ENCODE data around the gene MOGAT1. TPM values are rescaled to one million over a fixed set of nuclear protein-coding genes. Genes with fewer than 3 reads are reported as not detected.

MOGAT1 gene
- total RNA-seq, 1 experiment from 2014 or later = 0.22 TPM

DNA sequence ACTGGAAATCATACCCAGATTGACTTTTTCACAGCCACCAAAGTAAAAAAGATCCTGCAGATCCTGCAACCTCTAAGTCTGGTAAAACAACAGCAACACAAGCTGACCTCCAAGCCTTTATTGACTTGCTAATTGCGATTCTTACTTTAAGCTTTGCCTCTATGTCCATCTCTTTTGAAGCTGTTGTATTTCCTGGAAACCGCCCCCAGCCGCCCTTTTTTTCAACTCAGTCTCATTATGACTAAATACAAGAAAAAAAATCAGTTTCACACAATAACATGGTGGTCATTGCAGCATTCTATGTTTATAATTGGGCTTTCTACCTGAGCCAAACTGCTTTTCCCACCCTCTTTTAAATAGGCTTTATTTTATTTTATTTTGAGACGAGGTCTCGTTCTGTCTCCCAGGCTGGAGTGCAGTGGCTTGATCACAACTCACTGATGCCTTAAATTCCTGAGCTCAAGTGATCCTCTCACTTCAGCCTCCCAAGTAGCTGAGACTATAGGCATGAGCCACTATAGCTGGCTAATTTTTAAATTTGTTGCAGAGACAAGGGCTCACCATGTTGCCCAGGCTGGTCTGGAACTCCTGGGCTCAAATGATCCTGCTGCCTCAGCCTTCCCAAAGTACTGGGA lies 76.2 kb downstream of the MOGAT1 start (continued):
- TF ChIP-seq TCF7L2 (IDR thresholded peaks at IDR 0.05; ENCODE audit: borderline replicate concordance, extremely low read depth, insufficient read depth, insufficient read length) (no peak), YY1 (IDR thresholded peaks at IDR 0.05; ENCODE audit: extremely low read depth, insufficient replicate concordance, low read depth, low read length) (no peak), ELF1 (IDR thresholded peaks at IDR 0.05; ENCODE audit: borderline replicate concordance, low read depth) (no peak), POLR2A (IDR thresholded peaks at IDR 0.05; ENCODE audit: borderline replicate concordance, extremely low read depth, insufficient read depth, insufficient read length) (no peak), ZNF274 (IDR thresholded peaks at IDR 0.05; ENCODE audit: low read depth, low read length) (no peak)

DNA sequence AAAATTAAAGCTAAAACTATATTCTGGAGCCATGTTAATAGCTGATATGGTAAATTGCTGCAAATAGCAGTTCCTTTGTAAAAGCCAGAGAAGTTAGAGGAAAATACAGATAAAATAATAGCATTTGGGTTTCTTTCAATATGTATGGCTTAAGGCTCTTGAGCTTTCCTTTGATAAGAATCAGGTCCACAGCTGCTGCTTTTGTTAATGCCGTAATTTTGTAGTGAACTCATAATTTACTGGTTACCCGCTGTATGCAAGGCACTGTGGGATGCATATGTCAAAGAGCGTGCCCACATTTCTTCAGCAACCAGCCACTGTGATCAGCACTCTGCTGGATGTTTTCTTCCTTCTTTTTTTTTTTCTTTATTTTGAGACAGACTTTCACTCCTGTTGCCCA lies 79.1 kb downstream of the MOGAT1 start:
- RAD21 ChIA-PET (ENCODE audit: low non-redundant PET in 1 of 2, low total read pairs in 2 of 2, uncharacterized antibody in 2 of 2, unreplicated experiment in 2 of 2) = no interaction called here
- POLR2A ChIA-PET = no interaction called here
- intact Hi-C loops (cut with micrococcal nuclease) = no loop called here

DNA sequence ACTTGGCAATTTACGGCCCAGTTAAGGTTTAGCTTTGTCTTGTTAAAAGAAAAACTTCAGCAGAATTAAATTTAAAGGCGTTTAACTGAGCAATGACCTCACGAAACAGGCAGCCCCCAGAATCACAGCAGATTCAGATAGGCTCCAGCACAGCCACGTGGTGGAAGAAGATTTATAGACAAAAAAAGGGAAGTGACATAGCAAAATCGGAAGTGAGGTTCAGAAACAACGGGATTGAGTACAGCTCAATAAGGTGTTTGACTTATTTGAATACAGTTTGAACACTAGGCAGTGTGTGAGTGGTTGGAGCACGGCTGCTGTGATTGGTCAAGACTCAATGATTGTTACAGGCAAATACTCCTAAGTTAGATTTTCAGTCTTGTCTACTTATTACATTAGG lies 79.8 kb downstream of the MOGAT1 start:
- ATAC-seq = no peak
- no peaks in the 10 kb centered on the region for H3K79me2 ChIP-seq (ENCODE audit: insufficient read depth, low read length)
- no peaks in the 10 kb centered on the region for H3K27me3 ChIP-seq (ENCODE audit: insufficient read depth, low read length)
- H2AFZ ChIP-seq (ENCODE audit: low read depth, low read length, poor library complexity, severe bottlenecking) = no peak overlapping the region
- no peak for DNase-seq (ENCODE audit: low read depth, low spot score)
- RAD21 ChIA-PET (ENCODE audit: low non-redundant PET in 1 of 2, low total read pairs in 2 of 2, uncharacterized antibody in 2 of 2, unreplicated experiment in 2 of 2) = no interaction called here
- H3K4me1 ChIP-seq (ENCODE audit: control insufficient read depth in 1 of 2, insufficient read depth in 2 of 2, low read length in 2 of 2) = peaks cover 0 to 3% of the 10 kb centered on the region in 2 experiments; a peak in 1 of 4 replicates
- POLR2A ChIA-PET = no interaction called here
- no peaks in the 10 kb centered on the region for H3K36me3 ChIP-seq (ENCODE audit: control insufficient read depth in 1 of 2, insufficient read depth in 2 of 2, low read length in 2 of 2)
- no peaks in the 10 kb centered on the region for H3K9me2 ChIP-seq (ENCODE audit: insufficient read depth)
- H3K4me2 ChIP-seq (ENCODE audit: low read length) = no peak overlapping the region
- intact Hi-C loops (cut with micrococcal nuclease) = no loop called here
- no peak for TF ChIP-seq SIN3A (IDR thresholded peaks at IDR 0.05; ENCODE audit: low read depth)
- TF ChIP-seq POLR2AphosphoS5 (IDR thresholded peaks at IDR 0.05; ENCODE audit: low read depth, low read length) = no peak
- TF ChIP-seq EZH2phosphoT487 (IDR thresholded peaks at IDR 0.05; ENCODE audit: borderline replicate concordance) = no peak
- TF ChIP-seq EZH2 (IDR thresholded peaks at IDR 0.05) = no peak
- no peak for TF ChIP-seq EGR1 (IDR thresholded peaks at IDR 0.05; ENCODE audit: low read depth)
- TF ChIP-seq, protein P1, sequence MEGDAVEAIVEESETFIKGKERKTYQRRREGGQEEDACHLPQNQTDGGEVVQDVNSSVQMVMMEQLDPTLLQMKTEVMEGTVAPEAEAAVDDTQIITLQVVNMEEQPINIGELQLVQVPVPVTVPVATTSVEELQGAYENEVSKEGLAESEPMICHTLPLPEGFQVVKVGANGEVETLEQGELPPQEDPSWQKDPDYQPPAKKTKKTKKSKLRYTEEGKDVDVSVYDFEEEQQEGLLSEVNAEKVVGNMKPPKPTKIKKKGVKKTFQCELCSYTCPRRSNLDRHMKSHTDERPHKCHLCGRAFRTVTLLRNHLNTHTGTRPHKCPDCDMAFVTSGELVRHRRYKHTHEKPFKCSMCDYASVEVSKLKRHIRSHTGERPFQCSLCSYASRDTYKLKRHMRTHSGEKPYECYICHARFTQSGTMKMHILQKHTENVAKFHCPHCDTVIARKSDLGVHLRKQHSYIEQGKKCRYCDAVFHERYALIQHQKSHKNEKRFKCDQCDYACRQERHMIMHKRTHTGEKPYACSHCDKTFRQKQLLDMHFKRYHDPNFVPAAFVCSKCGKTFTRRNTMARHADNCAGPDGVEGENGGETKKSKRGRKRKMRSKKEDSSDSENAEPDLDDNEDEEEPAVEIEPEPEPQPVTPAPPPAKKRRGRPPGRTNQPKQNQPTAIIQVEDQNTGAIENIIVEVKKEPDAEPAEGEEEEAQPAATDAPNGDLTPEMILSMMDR (IDR thresholded peaks at IDR 0.05 in 2 of 3, conservative IDR thresholded peaks at IDR 0.05 in 1 of 3; ENCODE audit: borderline replicate concordance in 1 of 3, insufficient read depth in 1 of 3, low read depth in 2 of 3, low read length in 2 of 3) = no peak
- TF ChIP-seq FOSL1 (IDR thresholded peaks at IDR 0.05; ENCODE audit: low read depth) = no peak
- no peak for TF ChIP-seq RAD21 (IDR thresholded peaks at IDR 0.05; ENCODE audit: low read depth)
- no peak overlapping the region for H3K9ac ChIP-seq (ENCODE audit: low read length)
- CTCF ChIA-PET = no interaction called here
- H3K4me3 ChIP-seq (replicated peaks in 1 of 2; ENCODE audit: low read depth in 1 of 2, low read length in 2 of 2) = no peak overlapping the region
- BruUV-seq (replicated peaks) = no TSS peak
- H3K9me3 ChIP-seq (ENCODE audit: control insufficient read depth in 1 of 2, insufficient read depth in 1 of 2, low read depth in 1 of 2, low read length in 2 of 2) = no peaks in the 10 kb centered on the region
- H3K27ac ChIP-seq (ENCODE audit: low read depth, low read length) = no peak overlapping the region
- H4K20me1 ChIP-seq (ENCODE audit: insufficient read depth) = no peaks in the 10 kb centered on the region

More for the DNA sequence above, 79.1 kb downstream of the MOGAT1 start:
- CTCF ChIA-PET = interaction anchor here (1.4 kb wide), 1 partner anchor 42 kb away, joined by 3 read pairs; no protein-coding TSS in a partner anchor
- Histone ChIP-seq H3K9ac (ENCODE audit: low read length) (no peak overlapping the region), H3K4me3 (replicated peaks in 1 of 2; ENCODE audit: low read depth in 1 of 2, low read length in 2 of 2) (no peak overlapping the region), H3K4me1 (ENCODE audit: control insufficient read depth in 1 of 2, insufficient read depth in 2 of 2, low read length in 2 of 2) (no peaks in the 10 kb centered on the region), H3K27ac (ENCODE audit: low read depth, low read length) (no peak overlapping the region), H3K36me3 (ENCODE audit: control insufficient read depth in 1 of 2, insufficient read depth in 2 of 2, low read length in 2 of 2) (no peaks in the 10 kb centered on the region), H3K27me3 (ENCODE audit: insufficient read depth, low read length) (no peaks in the 10 kb centered on the region), H3K9me2 (ENCODE audit: insufficient read depth) (no peaks in the 10 kb centered on the region), H3K79me2 (ENCODE audit: insufficient read depth, low read length) (no peaks in the 10 kb centered on the region), H4K20me1 (ENCODE audit: insufficient read depth) (no peaks in the 10 kb centered on the region), H3K4me2 (ENCODE audit: low read length) (no peak overlapping the region), H2AFZ (ENCODE audit: low read depth, low read length, poor library complexity, severe bottlenecking) (no peak overlapping the region), H3K9me3 (ENCODE audit: control insufficient read depth in 1 of 2, insufficient read depth in 1 of 2, low read depth in 1 of 2, low read length in 2 of 2) (no peaks in the 10 kb centered on the region)
- BruUV-seq (replicated peaks) = no TSS peak
- no peak for ATAC-seq
- TF ChIP-seq ELF1 (IDR thresholded peaks at IDR 0.05; ENCODE audit: borderline replicate concordance, low read depth) = no peak
- TF ChIP-seq ZNF274 (IDR thresholded peaks at IDR 0.05; ENCODE audit: low read depth, low read length) = no peak
- TF ChIP-seq YY1 (IDR thresholded peaks at IDR 0.05; ENCODE audit: extremely low read depth, insufficient replicate concordance, low read depth, low read length) = no peak
- TF ChIP-seq CBX3 (IDR thresholded peaks at IDR 0.05; ENCODE audit: low read depth) = no peak
- TF ChIP-seq POLR2AphosphoS5 (IDR thresholded peaks at IDR 0.05; ENCODE audit: low read depth, low read length) = no peak
- DNase-seq (ENCODE audit: low read depth, low spot score) = no peak

Data from HCT116 (cell line).